HUES64 (cell line): ENCODE results near the gene LBX1.
A peak's percentile ranks its signal among the peaks of the same experiment; 100 is the strongest.
"Not testable (repeated sequence)": the region's sequence is repeated elsewhere in the genome, so short reads cannot be mapped to it uniquely, and the experiment has no call there.

Source experiments
- H3K27ac ChIP-seq: 2 replicates; pipeline ENCODE4 v1.7.0; 2013; ENCODE audit warnings: low read depth, low read length, inconsistent platforms
- H3K27me3 ChIP-seq: 2 replicates; pipeline ENCODE4 v1.6.1; 2013; ENCODE audit warnings: mild to moderate bottlenecking, low read length; ENCODE audit not compliant: insufficient read depth
- H3K36me3 ChIP-seq: 2 replicates; pipeline ENCODE4 v1.6.1; 2013; ENCODE audit warnings: mild to moderate bottlenecking, low read length; ENCODE audit not compliant: insufficient read depth
- H3K4me1 ChIP-seq: 2 replicates; pipeline ENCODE4 v1.6.1; 2013; ENCODE audit warnings: mild to moderate bottlenecking, low read length, moderate library complexity; ENCODE audit not compliant: insufficient read depth
- H3K4me3 ChIP-seq: 2 replicates; pipeline ENCODE4 v1.5.1; 2013; ENCODE audit warnings: mild to moderate bottlenecking, low read length, moderate library complexity
- H3K9ac ChIP-seq: 2 replicates; pipeline ENCODE4 v1.6.1; 2013; ENCODE audit warnings: mild to moderate bottlenecking, low read depth, low read length
- H3K9me3 ChIP-seq: 2 replicates; pipeline ENCODE4 v1.6.1; 2013; ENCODE audit warnings: low read depth, low read length; ENCODE audit not compliant: insufficient read depth
- WGBS: fragments of 150-250, 120-280 bp; methylation state at CpG from one replicate; pipeline ENCODE4 v1.1.7; 2013; ENCODE audit warnings: missing lambda C conversion rate; 5-methylcytosine and 5-hydroxymethylcytosine counted together

Gene LBX1

GRCh38 chr10:101216207-101217043 lies 12.8 kb downstream of the LBX1 start:
- no peak overlapping the region for H3K27ac ChIP-seq
- H3K4me1 ChIP-seq: peaks cover 10% of the 10 kb centered on the region; the same call in 1 of the 2 replicates
- H3K27me3 ChIP-seq: peaks cover 100% of the 10 kb centered on the region
- no peak overlapping the region for H3K9ac ChIP-seq
- WGBS: 4% methylated on average over 52 of the region's 52 CpGs
- H3K9me3 ChIP-seq: no peaks in the 10 kb centered on the region
- H3K36me3 ChIP-seq: no peaks in the 10 kb centered on the region
- no peak overlapping the region for H3K4me3 ChIP-seq

GRCh38 chr10:101215397-101216206 lies 13.7 kb downstream of the LBX1 start:
- Histone ChIP-seq H3K27ac (no peak overlapping the region), H3K36me3 (no peaks in the 10 kb centered on the region), H3K4me3 (no peak overlapping the region), H3K4me1 (peaks cover 10% of the 10 kb centered on the region; the same call in 1 of the 2 replicates), H3K27me3 (peaks cover 98% of the 10 kb centered on the region), H3K9me3 (no peaks in the 10 kb centered on the region), H3K9ac (no peak overlapping the region)
- 6% methylated on average over 39 of the region's 40 CpGs for WGBS

- Histone ChIP-seq H3K36me3 (no peaks in the 10 kb centered on the region), H3K4me1 (peaks cover 10% of the 10 kb centered on the region; the same call in 1 of the 2 replicates), H3K4me3 (peak overlapping the region; percentile 19; the same call in 1 of the 2 replicates), H3K27me3 (peaks cover 98% of the 10 kb centered on the region), H3K27ac (no peak overlapping the region), H3K9ac (no peak overlapping the region), H3K9me3 (no peaks in the 10 kb centered on the region)
- 13% methylated on average over 47 of the region's 49 CpGs for WGBS
Observed at GRCh38 chr10:101214446-101215396, 14.5 kb downstream of the LBX1 start.

GRCh38 chr10:101208543-101208942 lies 20.7 kb downstream of the LBX1 start:
- Histone ChIP-seq H3K36me3 (no peaks in the 10 kb centered on the region), H3K9ac (no peak overlapping the region), H3K27me3 (peaks cover 50% of the 10 kb centered on the region), H3K4me3 (no peak overlapping the region), H3K27ac (no peak overlapping the region), H3K9me3 (no peaks in the 10 kb centered on the region), H3K4me1 (no peaks in the 10 kb centered on the region)
- WGBS: 90% methylated on average over 5 of the region's 5 CpGs

GRCh38 chr10:101207026-101207425 lies 22.2 kb downstream of the LBX1 start:
- Histone ChIP-seq H3K4me3 (no peak overlapping the region), H3K9ac (no peak overlapping the region), H3K36me3 (no peaks in the 10 kb centered on the region), H3K9me3 (no peaks in the 10 kb centered on the region), H3K27ac (no peak overlapping the region), H3K27me3 (peaks cover 35% of the 10 kb centered on the region), H3K4me1 (no peaks in the 10 kb centered on the region)
- 71% methylated on average over 2 of the region's 2 CpGs for WGBS

GRCh38 chr10:101202667-101203066 lies 26.6 kb downstream of the LBX1 start:
- not testable (repeated sequence) for H3K27ac ChIP-seq, H3K36me3 ChIP-seq, H3K9ac ChIP-seq, H3K9me3 ChIP-seq, H3K4me3 ChIP-seq, H3K27me3 ChIP-seq, H3K4me1 ChIP-seq
- WGBS: 84% methylated on average over 4 of the region's 4 CpGs

GRCh38 chr10:101198326-101198977 lies 30.8 kb downstream of the LBX1 start:
- not testable (repeated sequence) for H3K9me3 ChIP-seq, H3K27me3 ChIP-seq, H3K27ac ChIP-seq, H3K4me1 ChIP-seq, H3K4me3 ChIP-seq, H3K36me3 ChIP-seq, H3K9ac ChIP-seq
- 95% methylated on average over 7 of the region's 8 CpGs for WGBS

- WGBS: 92% methylated on average over 5 of the region's 5 CpGs
- H3K9ac ChIP-seq: no peak overlapping the region
- H3K27ac ChIP-seq: no peak overlapping the region
- no peaks in the 10 kb centered on the region for H3K27me3 ChIP-seq
- no peak overlapping the region for H3K4me3 ChIP-seq
- H3K4me1 ChIP-seq: peaks cover 4% of the 10 kb centered on the region; the same call in 1 of the 2 replicates
- H3K9me3 ChIP-seq: no peaks in the 10 kb centered on the region
- no peaks in the 10 kb centered on the region for H3K36me3 ChIP-seq
Observed at GRCh38 chr10:101195921-101196320, 33.3 kb downstream of the LBX1 start.

GRCh38 chr10:101189461-101190401 lies 39.5 kb downstream of the LBX1 start:
- WGBS: 53% methylated on average over 12 of the region's 12 CpGs
- H3K4me3 ChIP-seq: no peak overlapping the region
- 0 out of 2 replicates have a peak overlapping the region, but pooled peaks have one; percentile 3 for H3K27ac ChIP-seq

More at GRCh38 chr10:101189461-101190401, 39.5 kb downstream of the LBX1 start:
- Histone ChIP-seq H3K36me3 (no peaks in the 10 kb centered on the region), H3K9me3 (no peaks in the 10 kb centered on the region), H3K27me3 (no peaks in the 10 kb centered on the region; the same call in 1 of the 2 replicates), H3K9ac (no peak overlapping the region), H3K4me1 (peaks cover 16% of the 10 kb centered on the region)
